ENCODE results near the gene KMT5B. TPM values are rescaled to one million over a fixed set of nuclear protein-coding genes. Genes with fewer than 3 reads are reported as not detected.

The KMT5B gene
- total RNA-seq, 1 donor from 2014 or later: 24.3 TPM

- H3K9me3 ChIP-seq (replicated peaks): no peaks in the 10 kb centered on the region
- DNase-seq: no peak
- no peak overlapping the region for H3K4me3 ChIP-seq
- no peak overlapping the region for H3K27ac ChIP-seq (replicated peaks)
- no peak for TF ChIP-seq CTCF (IDR thresholded peaks at IDR 0.05; ENCODE audit: borderline replicate concordance)
- no peaks in the 10 kb centered on the region for H3K36me3 ChIP-seq
- intact Hi-C loops (cut with micrococcal nuclease): no loop called here
- peaks cover 38% of the 10 kb centered on the region for H3K4me1 ChIP-seq
- H3K27me3 ChIP-seq (ENCODE audit: low read depth): no peaks in the 10 kb centered on the region
Observed at GRCh38 chr11:68115285-68115684, 97.8 kb downstream of the KMT5B start.

GRCh38 chr11:68113986-68114385 is 99.1 kb downstream of the KMT5B start:
- TF ChIP-seq CTCF (IDR thresholded peaks at IDR 0.05; ENCODE audit: borderline replicate concordance): no peak
- Histone ChIP-seq H3K4me1 (peaks cover 25% of the 10 kb centered on the region), H3K9me3 (replicated peaks) (no peaks in the 10 kb centered on the region), H3K4me3 (no peak overlapping the region), H3K27me3 (ENCODE audit: low read depth) (no peaks in the 10 kb centered on the region), H3K27ac (replicated peaks) (peak overlapping the region; percentile 51), H3K36me3 (no peaks in the 10 kb centered on the region)
- DNase-seq: no peak
- intact Hi-C loops (cut with micrococcal nuclease): no loop called here

GRCh38 chr11:68107689-68108088 is 105.4 kb downstream of the KMT5B start:
- intact Hi-C loops (cut with micrococcal nuclease): no loop called here
- H3K9me3 ChIP-seq (replicated peaks): no peaks in the 10 kb centered on the region
- TF ChIP-seq CTCF (IDR thresholded peaks at IDR 0.05; ENCODE audit: borderline replicate concordance): no peak

GRCh38 chr11:68106165-68106940 is 106.7 kb downstream of the KMT5B start:
- no peak for TF ChIP-seq CTCF (IDR thresholded peaks at IDR 0.05; ENCODE audit: borderline replicate concordance)
- intact Hi-C loops (cut with micrococcal nuclease): no loop called here
- Histone ChIP-seq H3K27me3 (ENCODE audit: low read depth) (no peaks in the 10 kb centered on the region), H3K36me3 (no peaks in the 10 kb centered on the region), H3K4me1 (peaks cover 18% of the 10 kb centered on the region), H3K27ac (replicated peaks) (peak overlapping the region; percentile 55), H3K4me3 (no peak overlapping the region), H3K9me3 (replicated peaks) (no peaks in the 10 kb centered on the region)
- no peak for DNase-seq

More at GRCh38 chr11:68107689-68108088, 105.4 kb downstream of the KMT5B start:
- Histone ChIP-seq H3K4me1 (peaks cover 18% of the 10 kb centered on the region), H3K27ac (replicated peaks) (no peak overlapping the region), H3K4me3 (no peak overlapping the region), H3K27me3 (ENCODE audit: low read depth) (no peaks in the 10 kb centered on the region), H3K36me3 (no peaks in the 10 kb centered on the region)
- no peak for DNase-seq

Other genes with a start within 250 kb of the KMT5B start
- gene UNC93B1, start 209.2 kb downstream of the KMT5B start, total RNA-seq: 6.1 TPM
- gene ALDH3B1, start 203.0 kb downstream of the KMT5B start, total RNA-seq: 3.7 TPM
- gene NDUFS8, start 182.6 kb downstream of the KMT5B start, total RNA-seq: 436 TPM
- 23.4 TPM for gene TCIRG1, start 174.3 kb downstream of the KMT5B start, total RNA-seq
- 8.7 TPM for gene CHKA, start 91.9 kb downstream of the KMT5B start, total RNA-seq
- 28.6 TPM for gene C11orf24, start 58.7 kb upstream of the KMT5B start, total RNA-seq
- 54.7 TPM for gene LRP5, start 99.3 kb upstream of the KMT5B start, total RNA-seq
- 78.8 TPM for gene PPP6R3, start 247.5 kb upstream of the KMT5B start, total RNA-seq